BLaER1 treated with 17β-estradiol and CSF1 and Interleukin-3, amounts not matched to agents 10 nM and 100 nM (cell line): ENCODE measurements around the gene ITIH4.

Source experiments
- H3K27ac ChIP-seq, 11 experiments: shearing (Covaris generic); formaldehyde crosslinking; 2 replicates each; pipeline ENCODE4 v1.8.1; 2022
- H3K27me3 ChIP-seq, 11 experiments: shearing (Covaris generic); formaldehyde crosslinking; 2 replicates each; pipeline ENCODE4 v1.8.1; 2022
- H3K36me3 ChIP-seq, 11 experiments: shearing (Covaris generic); formaldehyde crosslinking; 2 replicates each; pipeline ENCODE4 v1.8.1; 2022
- H3K4me1 ChIP-seq, 10 experiments: shearing (Covaris generic); formaldehyde crosslinking; 2 replicates each; pipeline ENCODE4 v1.8.1; 2022
- H3K4me2 ChIP-seq, 11 experiments: shearing (Covaris generic); formaldehyde crosslinking; 2 replicates each; pipeline ENCODE4 v1.8.1; 2022
- H3K4me3 ChIP-seq, 10 experiments: shearing (Covaris generic); formaldehyde crosslinking; 2 replicates each; pipeline ENCODE4 v1.8.1; 2022
- H3K9ac ChIP-seq, 11 experiments: shearing (Covaris generic); formaldehyde crosslinking; 2 replicates each; pipeline ENCODE4 v1.8.1; 2022
- H3K9me3 ChIP-seq, 11 experiments: shearing (Covaris generic); formaldehyde crosslinking; replicated peaks in 1 of 11; 2 replicates each; pipeline ENCODE4 v1.8.1; 2022
- H4K20me1 ChIP-seq, 11 experiments: shearing (Covaris generic); formaldehyde crosslinking; 2 replicates each; pipeline ENCODE4 v1.8.1; 2022
- Cebpa-rat ChIP-seq, 11 experiments: shearing (Covaris generic); IDR thresholded peaks; 2 replicates each; pipeline ENCODE4 v1.8.1; 2022

ITIH4 gene

GRCh38 chr3:52773361-52774065 lies 57.0 kb downstream of the ITIH4 start:
- Histone ChIP-seq H3K36me3 (peaks cover 0 to 7% (median under 1%) of the 10 kb centered on the region in 11 experiments; a peak in 13 of 22 replicates), H3K27me3 (no peaks in the 10 kb centered on the region), H3K4me2 (no peak overlapping the region), H3K9me3 (no peaks in the 10 kb centered on the region), H3K4me1 (peaks cover 26 to 41% (median 37%) of the 10 kb centered on the region in 10 experiments), H3K9ac (no peak overlapping the region), H3K27ac (no peak overlapping the region), H4K20me1 (no peaks in the 10 kb centered on the region), H3K4me3 (no peak overlapping the region)
- no peak for TF ChIP-seq Cebpa-rat (IDR thresholded peaks at IDR 0.05)

- no peak for TF ChIP-seq Cebpa-rat (IDR thresholded peaks at IDR 0.05)
Measured at GRCh38 chr3:52771702-52772101, 58.8 kb downstream of the ITIH4 start.

DNA sequence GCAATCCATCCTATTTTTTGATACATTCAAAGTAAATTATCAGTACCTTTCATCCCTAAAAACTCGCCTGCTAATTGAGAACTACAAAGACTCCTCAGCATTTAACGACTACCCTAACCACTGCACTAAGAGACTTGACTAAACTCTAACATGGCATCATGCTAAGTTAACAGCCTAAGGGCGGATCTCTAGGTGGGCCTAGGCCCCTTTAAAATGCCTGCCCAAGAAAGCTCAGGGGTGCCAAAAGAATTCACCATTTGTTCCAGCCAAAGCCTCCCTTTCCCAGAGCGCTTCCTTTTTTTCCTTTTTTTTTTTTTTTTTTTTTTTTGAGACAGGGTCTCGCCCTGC lies 59.2 kb downstream of the ITIH4 start:
- Histone ChIP-seq H3K27me3 (no peaks in the 10 kb centered on the region), H3K4me3 (peak overlapping the region; percentile 65 to 88 (median 78)), H3K36me3 (peaks cover 13 to 29% (median 22%) of the 10 kb centered on the region in 11 experiments), H3K9ac (peak overlapping the region; percentile 79 to 90 (median 86)), H3K4me2 (peak overlapping the region; percentile 65 to 98 (median 90)), H4K20me1 (no peaks in the 10 kb centered on the region), H3K4me1 (peaks cover 24 to 42% (median 30%) of the 10 kb centered on the region in 10 experiments), H3K9me3 (no peaks in the 10 kb centered on the region), H3K27ac (peak overlapping the region; percentile 63 to 85 (median 81); a peak in 21 of 22 replicates)
- TF ChIP-seq Cebpa-rat (IDR thresholded peaks at IDR 0.05), result no peak

More at GRCh38 chr3:52771702-52772101, 58.8 kb downstream of the ITIH4 start:
- peak overlapping the region in 7 of 11 experiments; percentile 81 to 90 (median 86); a peak in 7 of 22 replicates for H3K9ac ChIP-seq
- peak overlapping the region; percentile 65 to 98 (median 90); a peak in 21 of 22 replicates for H3K4me2 ChIP-seq
- H3K27me3 ChIP-seq, result no peaks in the 10 kb centered on the region
- peak overlapping the region in 6 of 10 experiments; percentile 65 to 88 (median 78); a peak in 5 of 20 replicates for H3K4me3 ChIP-seq
- no peaks in the 10 kb centered on the region for H3K9me3 ChIP-seq
- H3K27ac ChIP-seq, result peak overlapping the region; percentile 63 to 85 (median 81); a peak in 19 of 22 replicates
- peaks cover 13 to 25% (median 18%) of the 10 kb centered on the region in 11 experiments for H3K36me3 ChIP-seq
- peaks cover 24 to 42% (median 30%) of the 10 kb centered on the region in 10 experiments for H3K4me1 ChIP-seq
- no peaks in the 10 kb centered on the region for H4K20me1 ChIP-seq

DNA sequence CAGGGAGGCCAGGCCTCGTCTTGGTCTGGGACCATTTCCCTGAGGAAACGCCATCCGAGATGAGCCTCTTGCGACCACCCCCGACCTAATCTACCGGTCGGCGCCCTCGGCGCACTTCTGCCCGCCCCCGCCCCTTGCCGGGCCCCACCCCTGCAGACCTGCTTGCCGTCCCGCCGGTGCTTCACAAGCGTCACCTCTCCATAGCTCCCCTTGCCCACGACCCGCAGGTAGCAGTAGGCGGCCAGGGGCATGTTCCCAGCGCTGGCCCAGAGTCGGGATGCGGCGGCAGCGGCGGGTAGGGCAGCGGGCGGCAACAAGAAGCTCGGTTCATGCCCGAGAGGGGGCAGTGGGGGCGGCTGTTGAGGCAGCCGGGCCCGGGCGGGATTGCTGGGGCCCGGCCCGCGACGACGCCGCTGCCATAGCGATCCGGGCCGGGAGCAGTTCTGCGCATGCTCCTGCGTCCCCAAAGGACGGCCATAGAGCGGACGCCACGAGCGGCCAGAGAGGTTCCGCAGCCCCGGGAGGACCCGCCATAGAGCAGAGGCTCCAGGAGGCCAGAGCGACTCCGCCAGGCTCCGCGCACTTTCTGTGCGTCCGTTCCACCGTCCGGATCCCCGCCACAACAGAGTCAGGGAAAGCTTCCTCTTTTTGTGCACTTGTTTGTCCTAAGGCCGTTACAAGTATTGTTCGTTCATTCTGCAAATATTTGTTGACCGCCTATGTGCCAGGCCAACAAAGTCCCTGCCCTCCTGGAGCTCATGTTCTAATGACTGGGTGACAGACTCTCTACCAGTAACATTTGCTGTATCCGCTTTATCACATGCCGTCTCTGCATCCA lies 59.8 kb downstream of the ITIH4 start, which contains the start of gene NEK4:
TSS of gene NEK4 (minus strand) at position 445 of the 838 bp plus-strand sequence. CDS start at position 251, 194 bp downstream.
- H3K4me1 ChIP-seq, result peaks cover 24 to 39% (median 27%) of the 10 kb centered on the region in 10 experiments
- peaks cover 19 to 35% (median 28%) of the 10 kb centered on the region in 11 experiments for H3K36me3 ChIP-seq

DNA sequence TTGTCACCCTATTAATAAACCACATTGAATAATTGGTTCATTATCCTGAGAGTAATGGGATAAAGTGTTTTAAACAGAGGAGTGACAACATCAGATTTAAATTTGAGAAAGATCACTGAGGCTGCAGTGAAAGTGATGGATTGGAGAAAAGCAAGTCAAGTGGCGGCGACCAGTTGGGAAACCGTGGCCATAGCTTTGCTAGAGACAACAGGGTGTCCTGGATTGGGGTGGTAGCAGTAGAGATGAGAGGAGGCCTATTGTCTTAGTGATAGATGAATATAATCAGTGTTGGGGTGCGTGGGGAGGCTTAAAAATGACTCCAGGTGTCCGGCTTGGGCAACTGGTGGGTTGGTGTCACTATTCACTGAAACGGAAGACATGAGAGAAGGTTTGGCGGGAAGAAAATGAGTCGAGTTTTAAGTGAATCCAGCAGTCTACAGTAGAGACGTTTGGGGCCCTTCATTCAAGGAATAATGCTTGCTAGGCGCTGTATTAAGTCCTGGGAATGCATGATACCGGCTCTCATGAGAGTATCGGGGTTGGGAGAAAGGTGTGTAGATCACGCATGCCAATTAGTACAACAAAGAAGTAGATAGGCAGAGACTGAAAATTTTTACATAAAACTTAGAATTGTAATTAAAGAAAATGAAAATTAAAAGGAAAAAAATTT lies 60.6 kb downstream of the ITIH4 start:
- H3K4me1 ChIP-seq, result peaks cover 21 to 33% (median 22%) of the 10 kb centered on the region in 10 experiments
- no peaks in the 10 kb centered on the region for H4K20me1 ChIP-seq
- H3K4me3 ChIP-seq, result peak overlapping the region; percentile 65 to 88 (median 78)
- peak overlapping the region; percentile 82 to 99 (median 91) for H3K4me2 ChIP-seq
- H3K9ac ChIP-seq, result peak overlapping the region; percentile 79 to 90 (median 86)
- H3K27ac ChIP-seq, result peak overlapping the region; percentile 63 to 85 (median 81); a peak in 21 of 22 replicates
- no peaks in the 10 kb centered on the region for H3K9me3 ChIP-seq
- H3K27me3 ChIP-seq, result no peaks in the 10 kb centered on the region
- no peak for TF ChIP-seq Cebpa-rat (IDR thresholded peaks at IDR 0.05)
- H3K36me3 ChIP-seq, result peaks cover 27 to 43% (median 36%) of the 10 kb centered on the region in 11 experiments

More for the DNA sequence above, 59.8 kb downstream of the ITIH4 start, which contains the start of gene NEK4:
- Histone ChIP-seq H3K9ac (peak within 1 kb of the TSS; percentile 79 to 90 (median 86)), H3K27me3 (no peaks in the 10 kb centered on the region), H3K4me3 (peak within 1 kb of the TSS; percentile 65 to 88 (median 78)), H3K27ac (peak within 1 kb of the TSS; percentile 63 to 85 (median 81); a peak in 21 of 22 replicates), H4K20me1 (no peaks in the 10 kb centered on the region), H3K4me2 (peak within 1 kb of the TSS; percentile 82 to 99 (median 91)), H3K9me3 (no peaks in the 10 kb centered on the region)
- TF ChIP-seq Cebpa-rat (IDR thresholded peaks at IDR 0.05), result no peak

DNA sequence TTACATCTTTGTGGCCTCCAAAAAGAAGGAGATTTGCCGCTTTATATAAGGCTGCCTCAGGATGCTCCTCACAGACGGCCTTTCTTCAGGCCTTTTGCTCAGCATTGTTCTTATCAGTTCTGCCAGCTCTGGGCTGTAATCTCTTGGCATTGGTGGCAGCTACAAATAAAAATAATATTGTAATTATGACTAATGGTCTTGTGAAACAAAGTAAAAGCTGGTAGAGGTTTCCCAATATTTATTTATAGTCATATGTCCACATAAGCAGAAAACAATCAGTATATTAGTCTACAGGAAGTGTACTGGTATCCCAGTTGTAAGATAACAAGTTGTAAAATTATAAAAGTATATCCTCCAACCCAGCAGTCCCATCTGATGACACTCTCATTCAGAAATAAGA lies 67.0 kb downstream of the ITIH4 start:
- H4K20me1 ChIP-seq, result no peaks in the 10 kb centered on the region
- H3K36me3 ChIP-seq, result peaks cover 72 to 100% (median 97%) of the 10 kb centered on the region in 11 experiments

More for the DNA sequence above, 67.0 kb downstream of the ITIH4 start:
- no peak for TF ChIP-seq Cebpa-rat (IDR thresholded peaks at IDR 0.05)
- Histone ChIP-seq H3K4me1 (peaks cover 0 to 44% (median 2%) of the 10 kb centered on the region in 10 experiments; a peak in 8 of 20 replicates), H3K27me3 (no peaks in the 10 kb centered on the region), H3K4me2 (peak overlapping the region in 4 of 11 experiments; percentile 24 to 75 (median 58); a peak in 8 of 22 replicates), H3K27ac (peak overlapping the region in 9 of 11 experiments; percentile 4 to 84 (median 25); a peak in 13 of 22 replicates), H3K9me3 (no peaks in the 10 kb centered on the region), H3K9ac (peak overlapping the region in 6 of 11 experiments; percentile 14 to 69 (median 54); a peak in 9 of 22 replicates), H3K4me3 (no peak overlapping the region)
